HG03354 (cell line): Measurements from ENCODE around the gene MAP3K9.

Source experiments
- ATAC-seq: cut with Tn5 transposase; IDR thresholded peaks from one replicate; pipeline ENCODE4 v1.9.1; 2021; ENCODE audit warnings: mild to moderate bottlenecking; ENCODE audit not compliant: unreplicated experiment, poor library complexity, severe bottlenecking

Gene MAP3K9

DNA sequence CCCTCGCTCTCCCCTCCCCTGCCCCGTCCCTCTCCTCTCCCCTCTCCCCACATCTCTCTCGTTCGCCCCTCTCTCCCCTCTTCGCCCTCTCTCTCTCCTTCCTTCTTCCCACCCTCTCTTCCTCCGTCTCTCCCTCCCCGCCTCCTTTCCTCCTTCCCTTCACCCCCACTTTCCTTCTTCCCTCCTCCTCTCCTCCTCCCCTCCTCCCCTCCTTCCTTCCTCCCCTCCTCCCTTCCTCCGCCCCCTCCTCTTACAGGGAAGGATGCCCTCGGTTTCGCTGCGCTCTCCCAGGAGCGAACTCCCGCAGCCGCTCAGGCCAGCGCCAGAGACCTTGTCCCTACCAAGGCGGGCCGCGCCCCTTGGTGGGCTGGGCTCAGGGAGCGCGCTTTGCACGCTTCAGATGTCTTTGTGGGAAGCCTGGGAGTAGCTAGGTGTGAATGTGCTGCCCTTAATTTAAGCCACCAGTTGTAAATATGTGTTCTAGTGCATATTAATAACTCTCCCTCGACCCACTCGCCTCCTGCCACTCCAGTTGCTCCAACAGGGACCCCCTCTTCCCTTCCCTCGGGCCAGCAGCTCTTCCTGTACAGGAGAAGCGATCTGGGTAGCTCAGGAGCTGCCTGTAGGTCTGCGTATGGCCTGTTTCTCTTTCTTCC lies 13.3 kb upstream of the MAP3K9 start:
- ATAC-seq, result no peak

- no peak for ATAC-seq
Observed at GRCh38 chr14:70821584-70822529, 12.5 kb upstream of the MAP3K9 start.

DNA sequence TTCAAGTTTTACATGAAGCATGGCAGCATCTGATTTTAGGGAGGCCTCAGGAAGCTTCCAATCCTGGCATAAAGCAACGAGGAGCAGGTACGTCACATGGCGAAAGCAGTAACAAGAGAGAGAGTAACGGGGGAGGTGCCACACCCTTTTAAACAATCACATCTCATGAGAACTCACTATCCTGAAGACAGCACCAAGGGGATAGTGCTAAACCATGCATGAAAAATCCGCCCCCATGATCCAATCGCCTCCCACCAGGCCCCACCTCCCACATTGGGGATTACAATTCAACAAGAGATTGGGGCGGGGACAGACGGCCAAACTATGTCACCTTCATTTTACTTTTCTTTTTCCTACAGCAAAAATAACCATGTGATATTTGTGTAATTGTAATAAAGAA lies 7.2 kb upstream of the MAP3K9 start:
- no peak for ATAC-seq

GRCh38 chr14:70814466-70814865 lies 5.2 kb upstream of the MAP3K9 start:
- no peak for ATAC-seq

GRCh38 chr14:70812124-70812818 lies 3.0 kb upstream of the MAP3K9 start:
- ATAC-seq, result no peak

GRCh38 chr14:70811578-70811977 lies 2.3 kb upstream of the MAP3K9 start:
- ATAC-seq, result no peak

DNA sequence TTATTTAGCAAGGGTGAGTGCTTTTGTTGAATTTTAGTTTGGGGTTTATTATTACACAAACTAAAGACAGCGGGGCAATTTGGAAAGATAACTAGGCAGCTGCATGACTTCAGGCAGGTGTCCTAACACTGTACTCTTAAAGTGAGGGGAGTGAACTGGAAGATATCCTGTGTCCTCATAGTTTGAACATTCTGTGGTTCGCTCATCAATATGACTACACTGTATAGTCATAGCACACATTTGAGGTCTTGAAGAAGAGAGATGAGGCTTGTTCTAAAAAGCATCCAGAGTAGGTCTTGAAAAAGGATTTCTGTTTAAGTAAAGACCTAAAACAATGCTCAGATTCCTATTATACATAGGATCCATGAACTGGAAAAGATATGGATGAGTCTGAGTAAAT lies 1.7 kb upstream of the MAP3K9 start:
- no peak for ATAC-seq

DNA sequence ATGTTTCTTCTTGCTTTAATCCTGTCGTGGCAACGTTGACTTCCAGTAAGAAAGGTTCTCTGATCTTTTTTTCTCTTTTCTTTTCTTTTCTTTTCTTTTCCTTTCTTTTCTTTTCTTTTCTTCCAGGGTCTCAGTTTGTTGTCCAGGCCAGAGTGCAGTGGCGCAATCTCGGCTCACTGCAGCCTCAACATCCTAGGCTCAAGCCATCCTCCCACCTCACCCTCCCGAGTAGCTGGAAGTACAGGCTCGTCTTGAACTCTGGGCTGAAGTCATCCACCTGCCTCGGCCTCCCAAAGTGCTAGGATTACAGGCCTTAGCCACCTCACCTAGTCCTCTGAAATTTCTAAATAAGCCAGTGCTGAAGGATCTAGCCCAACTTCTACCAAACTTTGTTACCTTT lies 1.3 kb upstream of the MAP3K9 start:
- no peak for ATAC-seq

DNA sequence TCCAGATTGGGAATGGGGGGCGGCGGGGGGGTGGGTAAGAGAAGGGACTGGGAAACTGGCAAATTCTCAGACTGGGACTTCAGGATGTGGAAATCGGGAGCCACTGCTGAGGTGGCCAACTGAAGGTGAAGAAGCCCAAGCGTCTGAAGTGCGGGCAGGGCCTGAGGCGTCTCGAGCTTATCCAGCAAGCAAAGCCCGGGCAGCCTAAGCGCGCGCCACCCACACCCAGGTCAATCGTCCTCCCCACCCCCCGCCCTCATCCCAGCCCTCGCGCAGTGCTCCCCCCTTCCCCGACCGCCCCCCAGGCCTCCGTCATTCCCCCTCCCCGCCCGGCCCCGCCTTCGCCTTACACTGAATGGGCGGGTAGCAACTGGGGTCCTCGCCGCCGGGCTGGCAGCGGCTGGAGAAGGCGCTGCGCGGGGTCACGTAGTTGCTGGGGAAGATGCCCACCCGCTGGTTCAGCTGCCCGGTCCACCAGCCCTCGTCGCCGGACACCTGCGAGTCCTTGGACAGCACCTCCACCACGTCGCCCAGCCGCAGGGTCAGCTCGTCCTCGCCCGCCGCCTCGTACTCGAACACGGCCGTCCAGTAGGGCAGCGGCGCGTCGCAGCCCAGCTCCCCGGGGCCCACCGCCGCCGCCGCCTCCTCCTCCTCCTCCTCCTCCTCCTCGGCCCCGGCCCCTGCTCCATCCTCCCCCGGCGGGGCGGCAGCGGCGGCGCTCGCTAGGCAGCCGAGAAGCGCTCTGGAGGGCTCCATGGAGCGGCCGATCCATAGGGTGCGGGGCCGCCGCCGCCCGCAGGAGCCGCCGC lies 693 bp downstream of the MAP3K9 start:
- peak; percentile 25 for ATAC-seq

- peak; percentile 24 for ATAC-seq
Observed at GRCh38 chr14:70807898-70808415, 1.4 kb downstream of the MAP3K9 start.

DNA sequence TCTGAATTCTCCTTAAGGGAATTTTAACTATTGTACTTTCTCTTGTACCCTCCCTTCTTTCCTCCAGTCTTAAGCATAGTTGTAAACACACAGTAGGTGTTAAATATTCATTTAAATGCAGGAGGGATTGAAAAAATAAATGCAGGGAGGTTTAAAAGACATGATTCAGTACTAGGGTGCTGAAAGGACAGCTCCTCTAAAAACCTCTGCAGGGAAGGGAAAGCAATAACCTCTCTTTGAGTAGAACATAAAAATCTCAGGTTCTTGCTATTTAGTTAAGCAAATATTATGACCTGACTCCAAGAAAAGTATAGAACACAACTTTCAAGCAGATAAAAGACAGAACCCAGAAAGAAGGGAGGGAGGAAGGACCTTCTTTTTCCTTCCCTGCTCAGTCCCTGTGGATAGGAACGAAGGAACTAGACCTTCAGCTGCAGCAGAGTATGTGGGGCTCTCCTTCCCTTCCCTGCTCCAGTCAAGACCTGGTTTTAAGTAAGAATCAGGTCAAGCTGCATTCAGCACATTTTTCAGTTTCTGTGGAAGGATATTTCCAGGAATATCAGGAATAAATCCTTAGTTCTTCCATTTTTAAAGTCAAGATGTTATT lies 4.7 kb downstream of the MAP3K9 start:
- no peak for ATAC-seq

GRCh38 chr14:70803321-70804310 lies 5.7 kb downstream of the MAP3K9 start:
- peak; percentile 78 for ATAC-seq

GRCh38 chr14:70802379-70802778 lies 6.9 kb downstream of the MAP3K9 start:
- no peak for ATAC-seq

- ATAC-seq, result no peak
Observed at GRCh38 chr14:70801836-70802235, 7.5 kb downstream of the MAP3K9 start.

GRCh38 chr14:70796551-70796950 lies 12.8 kb downstream of the MAP3K9 start:
- no peak for ATAC-seq

GRCh38 chr14:70794294-70794693 lies 15.0 kb downstream of the MAP3K9 start:
- ATAC-seq, result no peak

- ATAC-seq, result no peak
Observed at GRCh38 chr14:70793637-70794036, 15.7 kb downstream of the MAP3K9 start.

GRCh38 chr14:70792939-70793338 lies 16.4 kb downstream of the MAP3K9 start:
- no peak for ATAC-seq
